Liver (tissue), 9 donors: ENCODE results near the gene RESF1. TPM values are rescaled to one million over a fixed set of nuclear protein-coding genes. Genes with fewer than 3 reads are reported as not detected.

Experiments
- DNase-seq: peaks from one replicate; pipeline ENCODE4 v3.0.0-alpha.2; 2017; ENCODE audit warnings: low spot score
- H3K27ac ChIP-seq, 2 donors: one replicate each; pipeline ENCODE4 v1.7.0; 2013; ENCODE audit warnings: inconsistent platforms in 2 of 2, low read length in 2 of 2, control low read depth in 1 of 2, low read depth in 1 of 2, mild to moderate bottlenecking in 1 of 2
- H3K27me3 ChIP-seq, 4 donors: one replicate each; pipeline versions ENCODE4 v1.6.1 to v1.7.0; 2013; ENCODE audit warnings: low read length in 3 of 4, inconsistent platforms in 1 of 4, mild to moderate bottlenecking in 1 of 4, moderate library complexity in 1 of 4; ENCODE audit not compliant: control insufficient read depth in 4 of 4, insufficient read depth in 4 of 4
- H3K36me3 ChIP-seq, 4 donors: one replicate each; pipeline versions ENCODE4 v1.6.1 to v1.7.0; 2013; ENCODE audit warnings: low read length in 3 of 4, mild to moderate bottlenecking in 3 of 4, low read depth in 1 of 4, moderate library complexity in 1 of 4; ENCODE audit not compliant: control insufficient read depth in 4 of 4, insufficient read depth in 3 of 4
- H3K4me1 ChIP-seq, 4 donors: one replicate each; pipeline versions ENCODE4 v1.6.1 to v1.7.0; 2013; ENCODE audit warnings: low read length in 3 of 4, mild to moderate bottlenecking in 3 of 4, moderate library complexity in 1 of 4; ENCODE audit not compliant: control insufficient read depth in 4 of 4, insufficient read depth in 4 of 4
- H3K4me3 ChIP-seq, 3 donors: one replicate each; pipeline versions ENCODE4 v1.6.1 to v1.7.0; 2013; ENCODE audit warnings: low read length in 3 of 3, control low read depth in 1 of 3, low read depth in 1 of 3, mild to moderate bottlenecking in 1 of 3
- H3K9ac ChIP-seq, 2 donors: one replicate each; pipeline ENCODE4 v1.7.0; 2013; ENCODE audit warnings: low read length in 2 of 2, mild to moderate bottlenecking in 2 of 2, moderate library complexity in 2 of 2, control low read depth in 1 of 2, low read depth in 1 of 2
- H3K9me3 ChIP-seq, 4 donors: one replicate each; pipeline versions ENCODE4 v1.6.1 to v1.7.0; 2013; ENCODE audit warnings: low read length in 3 of 4; ENCODE audit not compliant: control insufficient read depth in 4 of 4
- EGR1 ChIP-seq, 2 donors: IDR thresholded peaks; 2 replicates each; pipeline ENCODE4 v1.6.1; 2016 to 2018; ENCODE audit warnings: antibody characterized with exemption in 2 of 2, low read depth in 2 of 2
- FOXA2 ChIP-seq: IDR thresholded peaks from 2 replicates; pipeline ENCODE4 v1.6.1; 2016; ENCODE audit warnings: antibody characterized with exemption
- HNF4A ChIP-seq, 2 donors: conservative IDR thresholded peaks; 2 replicates each; pipeline ENCODE4 v1.6.1; 2016; ENCODE audit warnings: antibody characterized with exemption in 2 of 2, mild to moderate bottlenecking in 2 of 2
- HNF4G ChIP-seq: IDR thresholded peaks from 2 replicates; pipeline ENCODE4 v1.6.1; 2016; ENCODE audit warnings: antibody characterized with exemption
- JUND ChIP-seq, 2 donors: IDR thresholded peaks; 2 replicates each; pipeline ENCODE4 v1.6.1; 2016; ENCODE audit warnings: antibody characterized with exemption in 2 of 2
- SP1 ChIP-seq: IDR thresholded peaks from 2 replicates; pipeline ENCODE4 v1.6.1; 2018; ENCODE audit warnings: antibody characterized with exemption, mild to moderate bottlenecking
- TAF1 ChIP-seq: conservative IDR thresholded peaks from 2 replicates; pipeline ENCODE4 v1.6.1; 2016; ENCODE audit warnings: antibody characterized with exemption, mild to moderate bottlenecking
- YY1 ChIP-seq: IDR thresholded peaks from 2 replicates; pipeline ENCODE4 v1.6.1; 2016; ENCODE audit warnings: antibody characterized with exemption, mild to moderate bottlenecking
- WGBS: extraction: QIAGEN DNeasy Blood & Tissue Kit; methylation state at CpG from one replicate; pipeline ENCODE4 v1.1.7; 2013; 5-methylcytosine and 5-hydroxymethylcytosine counted together
- polyA plus RNA-seq, 2 donors: library from polyadenylated mRNA; stranded (reverse) in 1 of 2; unstranded in 1 of 2; fragments of 200-250 nt in 1 of 2; fragments of >200 nt in 1 of 2; fragmentation: Nextera tagmentation in 1 of 2; extraction: Ambion mirVana in 1 of 2; gene quantifications; one replicate each; pipeline versions ENCODE4 v1.2.1 to v1.2.3, GENCODE V29; 2013 to 2015
- total RNA-seq, 2 donors: library from RNA; depleted of rRNA; stranded (reverse); fragments of >200 nt; gene quantifications; one replicate each; pipeline ENCODE4 v1.2.3, GENCODE V29; 2014
- TF ChIP-seq, protein P1 (sequence below): IDR thresholded peaks from 2 replicates; pipeline ENCODE4 v1.6.1; 2016; ENCODE audit warnings: antibody characterized with exemption, mild to moderate bottlenecking
- TF ChIP-seq, protein P2 (sequence below): fragments of 150-350 bp; IDR thresholded peaks from 2 replicates; pipeline ENCODE4 v1.5.1; 2017; ENCODE audit warnings: improper control_type of control experiment, low read depth, low read length; ENCODE audit not compliant: missing input control
- TF ChIP-seq, protein P3 (sequence below): IDR thresholded peaks from 2 replicates; pipeline ENCODE4 v1.6.1; 2016; ENCODE audit warnings: antibody characterized with exemption
- donor health status: healthy.
- donor health status: healthy.
- donor health status: healthy.
- donor health status: healthy.
- donor health status: healthy.

The RESF1 gene
- total and polyA plus RNA-seq, 4 donors = 19.5 to 69.7 (median 37.2) TPM

DNA sequence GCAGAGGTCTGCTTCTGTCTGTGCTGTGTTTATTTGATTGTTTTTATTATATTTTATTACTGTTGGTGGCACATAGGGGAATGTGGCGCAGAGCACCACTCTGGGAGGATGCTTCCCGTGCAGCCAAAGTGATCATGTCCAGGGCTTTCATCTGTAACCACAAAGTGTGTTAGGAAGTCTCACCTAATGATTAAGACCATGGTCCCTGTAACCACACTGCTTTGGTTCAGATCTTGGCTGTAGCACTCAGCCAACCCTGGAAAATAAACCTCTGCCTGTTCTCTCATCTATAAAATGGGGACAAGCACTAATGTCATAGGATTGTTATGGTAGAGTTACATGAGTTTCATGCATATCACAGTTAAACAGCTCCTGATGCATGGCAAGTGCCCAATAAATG is 1.9 kb downstream of the RESF1 start:
- peaks cover 11 to 36% (median 17%) of the 10 kb centered on the region in 4 donors for H3K4me1 ChIP-seq
- peaks cover 0 to 14% (median 5%) of the 10 kb centered on the region in 4 donors for H3K36me3 ChIP-seq
- no peak for TF ChIP-seq YY1
- TF ChIP-seq, protein P1, sequence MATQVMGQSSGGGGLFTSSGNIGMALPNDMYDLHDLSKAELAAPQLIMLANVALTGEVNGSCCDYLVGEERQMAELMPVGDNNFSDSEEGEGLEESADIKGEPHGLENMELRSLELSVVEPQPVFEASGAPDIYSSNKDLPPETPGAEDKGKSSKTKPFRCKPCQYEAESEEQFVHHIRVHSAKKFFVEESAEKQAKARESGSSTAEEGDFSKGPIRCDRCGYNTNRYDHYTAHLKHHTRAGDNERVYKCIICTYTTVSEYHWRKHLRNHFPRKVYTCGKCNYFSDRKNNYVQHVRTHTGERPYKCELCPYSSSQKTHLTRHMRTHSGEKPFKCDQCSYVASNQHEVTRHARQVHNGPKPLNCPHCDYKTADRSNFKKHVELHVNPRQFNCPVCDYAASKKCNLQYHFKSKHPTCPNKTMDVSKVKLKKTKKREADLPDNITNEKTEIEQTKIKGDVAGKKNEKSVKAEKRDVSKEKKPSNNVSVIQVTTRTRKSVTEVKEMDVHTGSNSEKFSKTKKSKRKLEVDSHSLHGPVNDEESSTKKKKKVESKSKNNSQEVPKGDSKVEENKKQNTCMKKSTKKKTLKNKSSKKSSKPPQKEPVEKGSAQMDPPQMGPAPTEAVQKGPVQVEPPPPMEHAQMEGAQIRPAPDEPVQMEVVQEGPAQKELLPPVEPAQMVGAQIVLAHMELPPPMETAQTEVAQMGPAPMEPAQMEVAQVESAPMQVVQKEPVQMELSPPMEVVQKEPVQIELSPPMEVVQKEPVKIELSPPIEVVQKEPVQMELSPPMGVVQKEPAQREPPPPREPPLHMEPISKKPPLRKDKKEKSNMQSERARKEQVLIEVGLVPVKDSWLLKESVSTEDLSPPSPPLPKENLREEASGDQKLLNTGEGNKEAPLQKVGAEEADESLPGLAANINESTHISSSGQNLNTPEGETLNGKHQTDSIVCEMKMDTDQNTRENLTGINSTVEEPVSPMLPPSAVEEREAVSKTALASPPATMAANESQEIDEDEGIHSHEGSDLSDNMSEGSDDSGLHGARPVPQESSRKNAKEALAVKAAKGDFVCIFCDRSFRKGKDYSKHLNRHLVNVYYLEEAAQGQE = no peak
- TF ChIP-seq, protein P2, sequence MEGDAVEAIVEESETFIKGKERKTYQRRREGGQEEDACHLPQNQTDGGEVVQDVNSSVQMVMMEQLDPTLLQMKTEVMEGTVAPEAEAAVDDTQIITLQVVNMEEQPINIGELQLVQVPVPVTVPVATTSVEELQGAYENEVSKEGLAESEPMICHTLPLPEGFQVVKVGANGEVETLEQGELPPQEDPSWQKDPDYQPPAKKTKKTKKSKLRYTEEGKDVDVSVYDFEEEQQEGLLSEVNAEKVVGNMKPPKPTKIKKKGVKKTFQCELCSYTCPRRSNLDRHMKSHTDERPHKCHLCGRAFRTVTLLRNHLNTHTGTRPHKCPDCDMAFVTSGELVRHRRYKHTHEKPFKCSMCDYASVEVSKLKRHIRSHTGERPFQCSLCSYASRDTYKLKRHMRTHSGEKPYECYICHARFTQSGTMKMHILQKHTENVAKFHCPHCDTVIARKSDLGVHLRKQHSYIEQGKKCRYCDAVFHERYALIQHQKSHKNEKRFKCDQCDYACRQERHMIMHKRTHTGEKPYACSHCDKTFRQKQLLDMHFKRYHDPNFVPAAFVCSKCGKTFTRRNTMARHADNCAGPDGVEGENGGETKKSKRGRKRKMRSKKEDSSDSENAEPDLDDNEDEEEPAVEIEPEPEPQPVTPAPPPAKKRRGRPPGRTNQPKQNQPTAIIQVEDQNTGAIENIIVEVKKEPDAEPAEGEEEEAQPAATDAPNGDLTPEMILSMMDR = no peak
- no peak for TF ChIP-seq TAF1
- no peak for TF ChIP-seq HNF4G
- TF ChIP-seq, protein P3, sequence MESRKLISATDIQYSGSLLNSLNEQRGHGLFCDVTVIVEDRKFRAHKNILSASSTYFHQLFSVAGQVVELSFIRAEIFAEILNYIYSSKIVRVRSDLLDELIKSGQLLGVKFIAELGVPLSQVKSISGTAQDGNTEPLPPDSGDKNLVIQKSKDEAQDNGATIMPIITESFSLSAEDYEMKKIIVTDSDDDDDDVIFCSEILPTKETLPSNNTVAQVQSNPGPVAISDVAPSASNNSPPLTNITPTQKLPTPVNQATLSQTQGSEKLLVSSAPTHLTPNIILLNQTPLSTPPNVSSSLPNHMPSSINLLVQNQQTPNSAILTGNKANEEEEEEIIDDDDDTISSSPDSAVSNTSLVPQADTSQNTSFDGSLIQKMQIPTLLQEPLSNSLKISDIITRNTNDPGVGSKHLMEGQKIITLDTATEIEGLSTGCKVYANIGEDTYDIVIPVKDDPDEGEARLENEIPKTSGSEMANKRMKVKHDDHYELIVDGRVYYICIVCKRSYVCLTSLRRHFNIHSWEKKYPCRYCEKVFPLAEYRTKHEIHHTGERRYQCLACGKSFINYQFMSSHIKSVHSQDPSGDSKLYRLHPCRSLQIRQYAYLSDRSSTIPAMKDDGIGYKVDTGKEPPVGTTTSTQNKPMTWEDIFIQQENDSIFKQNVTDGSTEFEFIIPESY = no peak
- WGBS = 74% methylated on average over 2 of the region's 2 CpGs
- peak overlapping the region in 2 of 3 donors; percentile 82 to 93 for H3K4me3 ChIP-seq
- H3K27me3 ChIP-seq = no peaks in the 10 kb centered on the region
- no peak for DNase-seq
- H3K9ac ChIP-seq = peak overlapping the region in 1 of 2 donors; percentile 74
- no peaks in the 10 kb centered on the region for H3K9me3 ChIP-seq
- H3K27ac ChIP-seq = peak overlapping the region; percentile 14 to 39

DNA sequence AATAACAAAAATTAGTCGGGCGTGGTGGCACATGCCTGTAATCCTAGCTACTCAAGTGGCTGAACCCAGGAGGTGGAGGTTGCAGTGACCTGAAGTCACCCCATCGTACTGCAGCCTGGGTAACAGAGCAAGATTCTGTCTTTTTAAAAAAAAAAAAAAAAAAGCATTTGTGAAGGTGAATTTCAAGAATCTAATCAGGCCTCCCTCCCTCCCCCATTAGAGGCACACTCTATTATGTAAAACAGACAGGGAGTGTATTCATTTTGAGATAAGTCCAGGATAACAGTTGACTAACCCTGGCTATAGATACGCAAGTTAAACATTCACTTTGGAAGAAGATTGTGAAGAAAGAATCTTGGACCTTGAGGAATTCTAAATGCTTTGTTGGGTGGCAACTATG is 2.9 kb downstream of the RESF1 start:
- H3K36me3 ChIP-seq = peaks cover 0 to 14% (median 5%) of the 10 kb centered on the region in 4 donors
- no peak for DNase-seq
- peaks cover 17 to 44% (median 24%) of the 10 kb centered on the region in 4 donors for H3K4me1 ChIP-seq
- TF ChIP-seq SP1 (no peak), JUND (IDR thresholded peaks at IDR 0.05) (no peak), EGR1 (IDR thresholded peaks at IDR 0.05; ENCODE audit: low read depth in 2 of 2) (no peak)
- no peak overlapping the region for H3K4me3 ChIP-seq
- H3K9me3 ChIP-seq = no peaks in the 10 kb centered on the region
- no peak overlapping the region for H3K9ac ChIP-seq
- peak overlapping the region in 1 of 2 donors; percentile 39 for H3K27ac ChIP-seq
- WGBS = 78% methylated on average over 4 of the region's 4 CpGs
- H3K27me3 ChIP-seq = no peaks in the 10 kb centered on the region

DNA sequence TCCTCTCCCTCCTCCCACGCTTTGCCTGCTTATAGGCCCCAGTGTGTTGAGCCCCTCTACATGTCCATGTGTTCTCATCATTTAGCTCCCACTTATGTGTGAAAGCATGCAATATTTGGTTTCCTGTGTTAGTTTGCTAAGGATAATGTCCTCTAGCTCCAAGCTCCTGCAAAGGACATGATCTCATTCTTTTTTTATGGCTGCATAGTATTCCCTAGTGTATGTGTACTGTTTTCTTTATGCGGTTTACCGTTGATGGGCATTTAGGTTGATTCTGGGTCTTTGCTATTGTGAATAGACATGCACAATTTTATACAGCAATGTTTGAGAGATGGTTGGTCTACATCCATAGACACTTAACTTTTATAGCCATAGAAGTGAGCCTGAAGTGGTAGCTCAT is 5.1 kb downstream of the RESF1 start:
- Histone ChIP-seq H3K4me3 (no peak overlapping the region), H3K4me1 (peaks cover 15 to 50% (median 27%) of the 10 kb centered on the region in 4 donors)

More for the DNA sequence above, 5.1 kb downstream of the RESF1 start:
- H3K27me3 ChIP-seq = no peaks in the 10 kb centered on the region
- no peaks in the 10 kb centered on the region for H3K9me3 ChIP-seq
- WGBS = 97% methylated on average over 3 of the region's 3 CpGs
- TF ChIP-seq, protein P3 = no peak
- TF ChIP-seq HNF4A (conservative IDR thresholded peaks at IDR 0.05) (no peak), HNF4G (no peak), FOXA2 (no peak)
- peaks cover 0 to 15% (median 8%) of the 10 kb centered on the region in 4 donors for H3K36me3 ChIP-seq
- no peak for DNase-seq
- H3K27ac ChIP-seq = no peak overlapping the region
- H3K9ac ChIP-seq = no peak overlapping the region
